ENCODE measurements around the gene PARG. TPM values are rescaled to one million over a fixed set of nuclear protein-coding genes. Genes with fewer than 3 reads are reported as not detected.
"Not testable (repeated sequence)": the region's sequence is repeated elsewhere in the genome, so short reads cannot be mapped to it uniquely, and the experiment has no call there.

The PARG gene
- total RNA-seq (10 to 100 TPM; 43.6 to 47.3 TPM), polyA plus RNA-seq (10 to 100 TPM in 1 of 3 donors, 1 to 10 TPM in 2; 8.8 to 15.9 (median 9.3) TPM), total RNA-seq (49.8 to 53.1 (median 50.8) reads per million in 6 experiments)

DNA sequence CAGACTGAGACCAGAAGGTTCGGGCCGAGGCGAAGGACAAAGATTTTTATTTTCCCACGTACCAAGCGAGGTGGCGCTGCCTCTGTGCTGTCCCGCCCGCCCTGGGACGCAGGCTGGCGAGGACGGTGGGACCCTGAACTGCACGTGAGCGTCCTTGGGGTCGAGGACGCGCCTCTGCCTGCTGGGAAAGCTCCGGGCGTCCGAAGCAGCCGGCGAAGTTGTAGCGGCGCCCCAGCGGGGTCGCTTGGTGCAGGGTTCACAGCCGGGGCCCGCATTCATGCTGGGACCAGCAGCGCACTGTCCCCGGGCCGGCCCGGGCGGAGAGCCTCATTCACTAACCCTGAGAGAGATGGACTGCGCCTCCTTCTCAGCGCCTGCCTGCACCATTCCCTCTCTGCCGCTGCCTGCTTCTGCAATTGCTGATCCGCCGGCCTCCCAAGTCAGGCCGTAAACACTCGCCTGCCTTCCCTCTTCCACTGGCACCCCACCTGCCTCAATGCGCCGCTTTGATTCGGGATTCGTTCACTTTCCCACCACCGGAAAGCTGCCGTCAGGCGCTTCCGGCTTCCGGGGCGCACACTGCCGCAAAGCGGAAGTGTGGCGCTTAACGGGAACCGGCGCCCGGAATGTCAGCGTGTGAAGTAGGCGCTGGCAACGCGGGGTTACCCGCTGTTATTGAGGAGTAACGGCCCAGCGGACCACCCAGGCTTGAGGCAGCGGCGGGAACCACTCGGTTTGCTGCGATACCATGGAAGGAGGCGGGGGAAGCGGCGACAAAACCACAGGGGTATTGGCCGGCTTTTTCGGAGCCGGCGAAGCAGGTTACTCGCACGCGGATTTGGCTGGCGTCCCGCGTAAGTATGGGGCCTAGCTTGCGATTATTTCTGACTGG, at the start of gene PARG, which contains the start of gene TIMM23B:
TSS of gene PARG (minus strand) at position 581 of the 892 bp plus-strand sequence. CDS start at position 279, 302 bp downstream.
TSS of gene TIMM23B (plus strand) at position 607 of the 892 bp plus-strand sequence. CDS start at position 749, 142 bp downstream.
- Mint-ChIP-seq H3K4me3 (peak within 1 kb of the TSS; percentile 97 to 100 (median 100)), H3K27ac (peak within 1 kb of the TSS; percentile 91 to 99 (median 96)), H3K4me1 (peaks cover 11 to 49% (median 48%) of the 10 kb centered on the region in 4 donors), H3K36me3 (peaks cover 0 to 20% (median 0%) of the 10 kb centered on the region in 3 donors)
- POLR2A ChIA-PET, H3K9me3 Mint-ChIP-seq, H3K27me3 Mint-ChIP-seq: not testable (repeated sequence)
- ATAC-seq (peak; percentile 86), DNase-seq (peak; percentile 70 to 87 (median 79))

DNA sequence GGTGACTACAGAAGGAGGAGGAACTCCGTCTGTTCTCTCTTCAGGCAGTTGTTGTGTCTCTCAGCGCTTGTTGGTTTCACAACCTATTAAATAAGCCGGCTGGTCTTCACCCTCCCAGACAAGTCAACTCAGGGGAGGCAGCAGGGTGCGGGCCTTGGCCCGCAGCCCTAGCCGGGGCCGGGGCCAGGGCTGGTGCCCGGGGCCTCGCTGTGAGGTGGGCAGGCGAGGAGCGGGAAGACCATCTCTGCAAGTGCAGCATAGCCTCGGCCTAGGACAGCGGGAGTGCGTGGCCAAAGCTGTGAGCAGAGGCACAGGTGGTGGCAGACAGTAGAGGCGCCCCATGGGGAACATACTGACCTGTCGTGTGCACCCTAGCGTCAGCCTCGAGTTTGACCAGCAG, 46.5 kb upstream of the PARG start, which contains the start of gene AGAP6:
TSS of gene AGAP6 (plus strand) at position 31 of the 400 bp plus-strand sequence. CDS start at position 341, 310 bp downstream.
- peaks cover 0 to 39% (median 4%) of the 10 kb centered on the region in 3 donors for H3K36me3 Mint-ChIP-seq
- ATAC-seq, H3K4me3 Mint-ChIP-seq, H3K9me3 Mint-ChIP-seq, H3K27ac Mint-ChIP-seq, POLR2A ChIA-PET, H3K27me3 Mint-ChIP-seq, DNase-seq, H3K4me1 Mint-ChIP-seq: not testable (repeated sequence)

DNA sequence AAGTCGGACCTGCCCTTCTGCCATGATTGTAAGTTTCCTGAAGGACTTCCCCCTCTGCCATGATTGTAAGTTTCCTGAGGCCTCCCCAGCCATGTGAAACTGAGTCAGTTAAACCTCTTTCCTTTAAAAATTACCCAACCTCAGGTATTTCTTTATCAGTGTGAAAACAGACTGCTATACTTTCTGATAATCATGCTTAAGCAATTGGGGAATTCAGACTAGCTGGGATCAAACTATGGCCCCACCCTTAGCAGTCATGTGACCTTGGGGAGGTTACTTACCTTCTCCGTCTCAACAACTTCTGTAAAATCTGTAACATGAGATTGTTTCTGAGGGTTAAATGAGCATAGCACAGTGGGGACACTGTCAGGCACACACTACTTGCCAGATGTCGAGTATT, 45.4 kb upstream of the PARG start:
- DNase-seq, H3K4me1 Mint-ChIP-seq, H3K27me3 Mint-ChIP-seq, ATAC-seq, H3K27ac Mint-ChIP-seq, POLR2A ChIA-PET, H3K9me3 Mint-ChIP-seq, H3K4me3 Mint-ChIP-seq: not testable (repeated sequence)
- H3K36me3 Mint-ChIP-seq, result peaks cover 0 to 35% (median 1%) of the 10 kb centered on the region in 3 donors

DNA sequence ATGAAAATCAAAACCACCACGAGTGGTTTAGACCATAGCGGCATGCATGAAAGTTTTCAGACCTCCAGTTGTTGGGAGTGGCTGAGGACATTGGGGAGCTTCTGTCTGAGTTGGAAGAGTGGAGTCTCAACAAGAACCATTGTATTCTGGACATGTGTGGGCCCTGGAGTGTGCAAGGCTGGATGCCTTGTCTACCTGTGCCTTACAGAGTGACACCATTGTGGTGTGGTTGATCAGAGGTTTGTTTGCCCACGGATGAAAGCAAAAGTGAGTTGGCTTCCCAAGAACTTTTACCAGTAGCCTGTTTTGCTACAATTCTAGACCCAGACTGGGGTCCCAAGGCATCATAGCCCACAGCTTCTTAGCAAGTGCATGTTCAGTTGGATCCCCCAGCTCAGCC, 35.9 kb upstream of the PARG start:
- DNase-seq, H3K9me3 Mint-ChIP-seq, H3K4me3 Mint-ChIP-seq, H3K4me1 Mint-ChIP-seq, POLR2A ChIA-PET, ATAC-seq, H3K27ac Mint-ChIP-seq, H3K27me3 Mint-ChIP-seq: not testable (repeated sequence)
- H3K36me3 Mint-ChIP-seq, result peaks cover 0 to 31% (median 3%) of the 10 kb centered on the region in 3 donors

DNA sequence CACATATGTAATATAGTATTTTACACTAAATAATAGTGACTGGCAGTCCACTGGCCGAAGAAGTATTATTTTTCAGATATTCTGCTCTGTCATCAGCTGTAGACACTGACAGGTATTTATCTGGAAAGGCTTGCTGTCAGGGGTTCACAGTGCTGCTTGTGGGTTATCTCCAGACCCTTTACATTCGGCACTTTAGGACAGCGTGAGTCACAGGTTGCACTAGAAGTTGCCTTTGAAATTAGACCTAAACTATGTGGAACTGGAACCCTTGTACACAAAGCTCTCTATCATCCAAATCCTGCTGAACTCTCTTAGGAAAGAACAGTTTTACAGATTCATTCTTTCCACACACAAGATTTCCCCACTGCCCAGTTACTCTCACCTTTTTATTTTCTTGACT, 30.3 kb upstream of the PARG start:
- H3K27ac Mint-ChIP-seq, H3K4me3 Mint-ChIP-seq, H3K27me3 Mint-ChIP-seq, DNase-seq, H3K9me3 Mint-ChIP-seq, POLR2A ChIA-PET, H3K4me1 Mint-ChIP-seq, ATAC-seq: not testable (repeated sequence)
- H3K36me3 Mint-ChIP-seq, result peaks cover 0 to 33% (median 3%) of the 10 kb centered on the region in 3 donors

DNA sequence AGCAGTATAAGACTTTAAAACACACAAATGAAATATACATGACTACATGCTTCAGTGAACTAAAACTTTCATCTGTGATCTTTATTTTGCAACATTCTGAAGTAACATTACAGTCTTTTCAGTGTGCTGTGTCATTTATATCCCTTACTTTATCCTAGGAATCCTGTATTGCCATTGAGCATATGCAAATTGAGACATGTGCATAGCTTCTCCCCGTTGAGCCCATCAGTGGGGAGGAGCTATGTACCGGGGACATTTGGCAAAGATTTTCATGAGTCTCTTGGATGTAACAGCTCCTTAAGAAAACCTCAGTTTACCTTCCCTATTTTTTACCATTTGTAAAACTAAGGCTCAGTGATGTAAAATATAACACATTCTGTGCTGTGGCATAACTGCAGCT, 29.6 kb upstream of the PARG start:
- H3K4me1 Mint-ChIP-seq, H3K27ac Mint-ChIP-seq, DNase-seq, H3K9me3 Mint-ChIP-seq, POLR2A ChIA-PET, H3K27me3 Mint-ChIP-seq, H3K4me3 Mint-ChIP-seq, ATAC-seq: not testable (repeated sequence)
- peaks cover 0 to 33% (median 3%) of the 10 kb centered on the region in 3 donors for H3K36me3 Mint-ChIP-seq

DNA sequence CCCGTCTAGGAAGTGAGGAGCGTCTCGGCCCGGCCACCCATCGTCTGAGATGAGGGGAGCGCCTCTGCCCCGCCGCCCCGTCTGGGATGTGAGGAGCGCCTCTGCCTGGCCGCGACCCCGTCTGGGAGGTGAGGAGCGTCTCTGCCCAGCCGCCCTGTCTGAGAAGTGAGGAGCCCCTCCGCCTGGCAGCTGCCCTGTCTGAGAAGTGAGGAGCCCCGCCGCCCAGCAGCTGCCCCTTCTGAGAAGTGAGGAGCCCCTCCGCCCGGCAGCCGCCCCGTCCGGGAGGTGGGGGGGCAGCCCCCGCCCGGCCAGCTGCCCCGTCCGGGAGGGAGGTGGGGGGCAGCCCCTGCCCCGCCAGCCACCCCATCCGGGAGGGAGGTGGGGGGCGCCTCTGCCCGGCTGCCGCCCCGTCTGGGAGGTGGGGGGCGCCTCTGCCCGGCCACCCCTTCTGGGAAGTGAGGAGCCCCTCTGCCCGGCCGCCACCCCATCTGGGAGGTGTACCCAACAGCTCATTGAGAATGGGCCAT, 28.6 kb upstream of the PARG start:
- H3K4me3 Mint-ChIP-seq, H3K4me1 Mint-ChIP-seq, POLR2A ChIA-PET, ATAC-seq, H3K9me3 Mint-ChIP-seq, DNase-seq, H3K27ac Mint-ChIP-seq, H3K27me3 Mint-ChIP-seq: not testable (repeated sequence)
- H3K36me3 Mint-ChIP-seq, result peaks cover 0 to 36% (median 3%) of the 10 kb centered on the region in 3 donors

DNA sequence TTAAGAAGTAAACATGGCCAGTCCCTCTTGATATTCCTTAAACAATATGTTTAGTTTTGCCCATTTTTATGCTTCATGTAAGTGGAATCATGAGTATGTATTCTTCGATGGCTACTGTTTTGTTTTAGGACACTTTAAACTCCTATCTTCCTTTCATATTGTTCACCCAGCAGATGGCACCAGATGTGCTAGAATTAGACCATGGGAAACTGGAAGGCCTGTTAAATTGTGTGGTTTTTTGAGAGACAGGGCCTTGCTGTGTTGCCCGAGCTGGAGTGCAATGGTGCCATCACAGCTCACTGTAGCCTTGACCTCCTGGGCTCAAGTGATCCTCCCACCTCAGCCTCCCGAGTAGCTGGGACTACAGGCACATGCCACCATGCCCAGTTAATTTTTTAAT, 11.3 kb upstream of the PARG start:
- H3K4me3 Mint-ChIP-seq, ATAC-seq, DNase-seq, H3K27me3 Mint-ChIP-seq, POLR2A ChIA-PET, H3K27ac Mint-ChIP-seq, H3K4me1 Mint-ChIP-seq, H3K9me3 Mint-ChIP-seq: not testable (repeated sequence)
- peaks cover 3 to 55% (median 3%) of the 10 kb centered on the region in 3 donors for H3K36me3 Mint-ChIP-seq

DNA sequence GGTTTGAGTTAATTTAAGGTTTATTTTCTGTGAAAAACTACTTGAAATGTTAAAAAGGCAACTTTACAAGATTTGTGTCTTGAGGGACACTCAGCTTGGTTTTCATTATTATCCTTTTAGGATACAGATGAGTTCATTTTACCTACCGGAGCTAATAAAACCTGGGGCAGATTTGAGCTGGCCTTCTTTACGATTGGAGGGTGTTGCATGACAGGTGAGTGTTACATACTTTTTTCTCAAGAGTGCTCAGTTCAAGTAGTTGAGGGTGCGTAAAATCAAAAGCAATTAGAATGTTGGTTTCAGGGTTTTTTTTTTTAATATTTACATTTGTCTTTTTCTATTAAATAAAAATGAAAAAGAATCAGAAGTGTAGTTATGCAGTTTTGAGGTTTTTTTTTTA, 10.2 kb upstream of the PARG start:
- ATAC-seq, H3K4me3 Mint-ChIP-seq, H3K27me3 Mint-ChIP-seq, H3K27ac Mint-ChIP-seq, H3K9me3 Mint-ChIP-seq, POLR2A ChIA-PET, DNase-seq, H3K4me1 Mint-ChIP-seq: not testable (repeated sequence)
- H3K36me3 Mint-ChIP-seq, result peaks cover 3 to 56% (median 3%) of the 10 kb centered on the region in 3 donors

DNA sequence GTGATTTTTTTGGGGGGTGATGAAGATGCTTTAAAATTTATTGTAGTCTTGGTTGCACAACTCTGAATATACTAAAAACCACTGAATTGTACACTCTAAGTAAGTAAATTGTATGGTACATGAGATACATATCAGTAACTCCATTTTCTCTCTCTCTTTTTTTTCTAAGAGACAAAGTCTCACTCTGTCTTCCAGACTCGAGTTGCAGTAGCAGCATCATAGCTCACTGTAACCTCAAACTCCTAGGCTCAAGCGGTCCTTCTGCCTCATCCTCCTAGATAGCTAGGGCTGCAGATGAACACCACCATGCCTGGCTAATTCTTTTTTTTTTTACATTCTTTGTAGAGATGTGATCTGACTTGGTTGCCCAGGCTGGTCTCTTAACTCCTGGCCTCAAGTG, 6.9 kb upstream of the PARG start:
- H3K4me3 Mint-ChIP-seq, H3K27me3 Mint-ChIP-seq, H3K27ac Mint-ChIP-seq, DNase-seq, ATAC-seq, H3K9me3 Mint-ChIP-seq, POLR2A ChIA-PET: not testable (repeated sequence)
- Mint-ChIP-seq H3K4me1 (peaks cover 6 to 12% (median 7%) of the 10 kb centered on the region in 4 donors), H3K36me3 (peaks cover 0 to 52% (median 2%) of the 10 kb centered on the region in 3 donors)

DNA sequence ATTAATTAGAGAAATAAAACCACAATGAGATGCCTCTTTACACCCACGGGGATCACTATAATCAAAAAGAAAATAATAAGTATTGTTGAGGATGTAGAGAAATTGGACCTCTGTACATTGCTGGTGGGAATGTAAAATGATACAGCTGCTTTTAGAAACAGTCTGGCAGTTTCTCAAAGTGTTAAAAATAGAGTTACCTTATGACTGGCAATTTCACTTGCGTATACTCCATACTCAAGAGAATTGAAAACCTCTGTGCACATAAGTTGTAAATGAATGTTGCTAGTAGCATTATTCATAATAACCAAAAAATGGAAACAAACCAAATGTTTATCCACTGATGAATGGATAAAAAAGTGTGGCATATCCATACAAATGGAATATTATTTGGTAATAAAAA, 6.3 kb upstream of the PARG start:
- POLR2A ChIA-PET, H3K27ac Mint-ChIP-seq, H3K9me3 Mint-ChIP-seq, ATAC-seq, DNase-seq, H3K27me3 Mint-ChIP-seq, H3K4me3 Mint-ChIP-seq: not testable (repeated sequence)
- peaks cover 8 to 15% (median 10%) of the 10 kb centered on the region in 4 donors for H3K4me1 Mint-ChIP-seq
- peaks cover 0 to 47% (median 2%) of the 10 kb centered on the region in 3 donors for H3K36me3 Mint-ChIP-seq

DNA sequence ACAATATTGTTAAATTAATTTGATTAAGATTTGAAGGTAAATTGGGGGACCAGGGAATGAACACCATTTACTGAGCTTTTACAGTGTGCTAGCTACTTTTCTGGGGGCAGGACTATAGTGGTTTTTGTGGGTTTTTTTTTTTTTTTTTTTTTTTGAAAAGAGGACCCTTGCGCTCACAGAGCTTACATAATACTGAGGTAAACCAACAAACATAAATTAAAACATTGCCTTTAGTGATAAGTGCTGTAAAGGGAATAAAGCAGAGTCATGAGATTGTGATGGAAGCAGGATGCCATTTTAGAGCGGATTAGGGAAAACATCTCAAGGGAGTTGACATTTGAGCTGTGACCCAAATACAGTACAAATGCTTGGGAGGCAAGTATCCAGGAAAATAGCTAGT, 1.8 kb upstream of the PARG start:
- POLR2A ChIA-PET, DNase-seq, H3K27me3 Mint-ChIP-seq, ATAC-seq, H3K9me3 Mint-ChIP-seq: not testable (repeated sequence)
- Mint-ChIP-seq H3K4me1 (peaks cover 13 to 48% (median 40%) of the 10 kb centered on the region in 4 donors), H3K4me3 (peak overlapping the region in 7 of 10 donors; percentile 14 to 100 (median 28)), H3K36me3 (peaks cover 0 to 29% (median 2%) of the 10 kb centered on the region in 3 donors), H3K27ac (peak overlapping the region in 2 of 10 donors; percentile 8 to 11)

DNA sequence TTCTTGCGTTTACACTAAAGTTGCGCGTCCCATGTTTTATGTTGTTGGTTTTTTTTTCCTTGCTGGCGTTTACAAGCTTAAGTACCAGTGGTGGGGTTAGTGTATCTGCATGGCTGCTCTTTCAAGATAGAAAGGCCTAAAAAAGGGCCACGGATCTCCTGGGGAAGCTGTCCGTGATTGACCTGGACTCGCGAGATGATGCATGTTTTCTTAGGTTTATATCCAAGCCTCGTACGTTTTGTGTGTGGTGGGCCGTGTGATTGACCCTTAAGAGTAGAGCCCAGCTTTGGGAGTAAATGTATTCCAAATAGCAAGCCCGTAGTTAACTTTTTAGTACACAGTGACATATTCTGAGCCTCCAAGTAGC, 495 bp upstream of the PARG start:
- H3K27me3 Mint-ChIP-seq, H3K9me3 Mint-ChIP-seq, POLR2A ChIA-PET: not testable (repeated sequence)
- peak in 1 of 10 donors; percentile 1 for DNase-seq
- peak in 1 of 2 donors; percentile 10 for ATAC-seq
- Mint-ChIP-seq H3K4me3 (peak overlapping the region; percentile 97 to 100 (median 100)), H3K27ac (peak overlapping the region; percentile 91 to 99 (median 96)), H3K4me1 (peaks cover 11 to 49% (median 48%) of the 10 kb centered on the region in 4 donors), H3K36me3 (peaks cover 0 to 26% (median 2%) of the 10 kb centered on the region in 3 donors)

Measured in naive thymus-derived CD8-positive, alpha-beta T cell (primary cell).